ENCODE data around the gene GPR137B.

The GPR137B gene

GRCh38 chr1:236239092-236239585 is 96.8 kb downstream of the GPR137B start:
- TF ChIP-seq, protein P1, sequence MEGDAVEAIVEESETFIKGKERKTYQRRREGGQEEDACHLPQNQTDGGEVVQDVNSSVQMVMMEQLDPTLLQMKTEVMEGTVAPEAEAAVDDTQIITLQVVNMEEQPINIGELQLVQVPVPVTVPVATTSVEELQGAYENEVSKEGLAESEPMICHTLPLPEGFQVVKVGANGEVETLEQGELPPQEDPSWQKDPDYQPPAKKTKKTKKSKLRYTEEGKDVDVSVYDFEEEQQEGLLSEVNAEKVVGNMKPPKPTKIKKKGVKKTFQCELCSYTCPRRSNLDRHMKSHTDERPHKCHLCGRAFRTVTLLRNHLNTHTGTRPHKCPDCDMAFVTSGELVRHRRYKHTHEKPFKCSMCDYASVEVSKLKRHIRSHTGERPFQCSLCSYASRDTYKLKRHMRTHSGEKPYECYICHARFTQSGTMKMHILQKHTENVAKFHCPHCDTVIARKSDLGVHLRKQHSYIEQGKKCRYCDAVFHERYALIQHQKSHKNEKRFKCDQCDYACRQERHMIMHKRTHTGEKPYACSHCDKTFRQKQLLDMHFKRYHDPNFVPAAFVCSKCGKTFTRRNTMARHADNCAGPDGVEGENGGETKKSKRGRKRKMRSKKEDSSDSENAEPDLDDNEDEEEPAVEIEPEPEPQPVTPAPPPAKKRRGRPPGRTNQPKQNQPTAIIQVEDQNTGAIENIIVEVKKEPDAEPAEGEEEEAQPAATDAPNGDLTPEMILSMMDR (conservative IDR thresholded peaks at IDR 0.05; ENCODE audit: low read depth, low read length), result no peak
- DNase-seq (ENCODE audit: low read depth), result no peak
- no peak overlapping the region for H3K4me3 ChIP-seq (ENCODE audit: low read length)

GRCh38 chr1:236240675-236241074 is 98.3 kb downstream of the GPR137B start:
- DNase-seq (ENCODE audit: low read depth), result no peak
- TF ChIP-seq, protein P1 (conservative IDR thresholded peaks at IDR 0.05; ENCODE audit: low read depth, low read length), result no peak
- no peak overlapping the region for H3K4me3 ChIP-seq (ENCODE audit: low read length)

- no peak overlapping the region for H3K4me3 ChIP-seq (ENCODE audit: low read length)
- TF ChIP-seq, protein P1 (conservative IDR thresholded peaks at IDR 0.05; ENCODE audit: low read depth, low read length), result no peak
- DNase-seq (ENCODE audit: low read depth), result no peak
These were observed 100.2 kb downstream of the GPR137B start for GRCh38 chr1:236242568-236242967.

- TF ChIP-seq, protein P1 (conservative IDR thresholded peaks at IDR 0.05; ENCODE audit: low read depth, low read length), result no peak
- H3K4me3 ChIP-seq (ENCODE audit: low read length), result no peak overlapping the region
- no peak for DNase-seq (ENCODE audit: low read depth)
These were observed 104.9 kb downstream of the GPR137B start for GRCh38 chr1:236247286-236247685.

DNA sequence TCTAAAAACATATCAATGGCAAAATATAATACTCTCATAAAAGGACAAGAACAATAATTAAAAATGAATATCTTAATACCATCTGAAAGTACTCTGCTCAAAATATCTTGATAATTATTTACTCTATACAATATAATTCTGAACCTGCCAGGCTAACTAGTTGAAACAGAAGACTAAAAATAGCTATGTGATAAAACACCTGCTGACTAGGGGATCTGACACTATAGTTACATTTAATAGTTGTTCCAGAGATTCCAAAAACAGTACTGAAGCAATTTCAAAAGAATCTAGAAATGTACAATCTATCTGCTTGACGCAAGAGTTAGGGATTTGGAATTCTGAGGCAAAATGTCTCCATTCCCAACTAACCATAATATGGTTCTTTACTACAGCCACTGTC is 109.2 kb downstream of the GPR137B start:
- TF ChIP-seq, protein P1 (conservative IDR thresholded peaks at IDR 0.05; ENCODE audit: low read depth, low read length), result no peak
- DNase-seq (ENCODE audit: low read depth), result no peak
- H3K4me3 ChIP-seq (ENCODE audit: low read length), result no peak overlapping the region

GRCh38 chr1:236253119-236253518 is 110.8 kb downstream of the GPR137B start:
- DNase-seq (ENCODE audit: low read depth), result no peak
- TF ChIP-seq, protein P1 (conservative IDR thresholded peaks at IDR 0.05; ENCODE audit: low read depth, low read length), result no peak
- H3K4me3 ChIP-seq (ENCODE audit: low read length), result no peak overlapping the region

GRCh38 chr1:236253918-236254637 is 111.7 kb downstream of the GPR137B start:
- TF ChIP-seq, protein P1 (conservative IDR thresholded peaks at IDR 0.05; ENCODE audit: low read depth, low read length), result no peak
- no peak for DNase-seq (ENCODE audit: low read depth)
- no peak overlapping the region for H3K4me3 ChIP-seq (ENCODE audit: low read length)

Measured in retinal pigment epithelial cell (primary cell).